Heart left ventricle (tissue), 16 donors: Measurements from ENCODE around the gene COPS9. TPM values are rescaled to one million over a fixed set of nuclear protein-coding genes. Genes with fewer than 3 reads are reported as not detected.
A peak's percentile ranks its signal among the peaks of the same experiment; 100 is the strongest.

ENCODE experiments used
- ATAC-seq, 4 donors: fragments of 200-7000 bp; cut with Tn5 transposase; one replicate each; pipeline ENCODE4 v1.9.1; 2020 to 2022; ENCODE audit warnings: moderate library complexity in 4 of 4, mild to moderate bottlenecking in 3 of 4, moderate number of reproducible peaks in 1 of 4
- DNase-seq, 5 donors: peaks; one replicate each; pipeline ENCODE4 v3.0.0-alpha.2; 2020
- H3K27ac ChIP-seq, 12 donors: fragments of 200-600 bp; sonication (generic) in 4 of 12; one replicate each; pipeline versions ENCODE4 v1.5.0 to v1.8.0; 2016 to 2022; ENCODE audit warnings: mild to moderate bottlenecking in 2 of 12
- H3K27me3 ChIP-seq, 9 donors: fragments of 200-600 bp; sonication (generic) in 2 of 9; one replicate each; pipeline versions ENCODE4 v1.5.1 to v1.8.0; 2016 to 2022; ENCODE audit warnings: mild to moderate bottlenecking in 3 of 9
- H3K36me3 ChIP-seq, 9 donors: fragments of 200-600 bp; sonication (generic) in 2 of 9; one replicate each; pipeline versions ENCODE4 v1.5.0 to v1.8.0; 2018 to 2022; ENCODE audit warnings: mild to moderate bottlenecking in 2 of 9
- H3K4me1 ChIP-seq, 12 donors: fragments of 200-600 bp; sonication (generic) in 4 of 12; one replicate each; pipeline versions ENCODE4 v1.5.0 to v1.8.0; 2016 to 2022; ENCODE audit warnings: mild to moderate bottlenecking in 3 of 12
- H3K4me3 ChIP-seq, 12 donors: fragments of 200-600 bp; sonication (generic) in 4 of 12; one replicate each; pipeline versions ENCODE4 v1.5.0 to v1.8.0; 2017 to 2022; ENCODE audit warnings: mild to moderate bottlenecking in 9 of 12, moderate library complexity in 4 of 12
- H3K9me3 ChIP-seq, 12 donors: fragments of 200-600 bp; sonication (generic) in 4 of 12; one replicate each; pipeline versions ENCODE4 v1.5.0 to v1.8.0; 2016 to 2022; ENCODE audit warnings: mild to moderate bottlenecking in 1 of 12
- POLR2A ChIP-seq, 2 donors: fragments of 450-650 bp; IDR thresholded peaks; one replicate each; pipeline ENCODE4 v1.6.1; 2017; ENCODE audit warnings: antibody characterized with exemption in 2 of 2, mild to moderate bottlenecking in 2 of 2, moderate library complexity in 2 of 2
- WGBS, 4 donors: extraction: QIAGEN DNeasy Blood & Tissue Kit in 2 of 4; methylation state at CpG; one replicate each; pipeline versions ENCODE4 v1.1.5 to v1.1.7; 2013 to 2018; 5-methylcytosine and 5-hydroxymethylcytosine counted together
- intact Hi-C, 10 donors: fragments of 100-400 bp; cut with DNase I; formaldehyde crosslinking; loops; one replicate each; pipeline versions ENCODE4 v1.11.1 to v1.14.2; 2022
- polyA plus RNA-seq, 2 donors: library from polyadenylated mRNA; stranded (reverse); fragments of 200-250 nt; gene quantifications; one replicate each; pipeline ENCODE4 v1.2.3, GENCODE V29; 2013
- total RNA-seq, 9 donors: library from RNA; depleted of rRNA in 2 of 9; stranded (reverse); fragments of >200 nt in 2 of 9; fragmentation: NEBNext Ultra II Directional in 3 of 9; extraction: Animal tissue kit (Norgen Biotek cat#: 25700) in 3 of 9; gene quantifications; one replicate each; pipeline versions ENCODE4 v1.1.0 to v1.2.4, GENCODE V29; 2016 to 2023
- TF ChIP-seq, protein P1 (sequence below), 12 donors: fragments of 200-600 bp; sonication (generic) in 4 of 12; IDR thresholded peaks; one replicate each; pipeline versions ENCODE4 v1.5.0 to v1.8.0; 2018 to 2022; ENCODE audit warnings: antibody characterized with exemption in 12 of 12, mild to moderate bottlenecking in 5 of 12
- donor health status: ischemic (EF 13 %, LVEDD 7.1; RV severe dilation, severe dysfunction).
- donor health status: healthy with polysubstance abuse.
- donor health status: DM: no; HTN: yes; CAD: no.
- donor health status: DM: no; HTN: no; CAD: no.
- donor health status: ischemic (EF 25% LVEDD 6.9; RV normal size, moderate dysfunction).
- donor health status: ischemic (EF 25% LVEDD 5.7; RV mildly dilated, moderate dysfunction).
- donor health status: healthy.
- donor health status: DM: yes; HTN: yes; CAD: no.
- donor health status: ischemic (EF 35%, LVEDD 5.7; RV mildly dilated, moderate dysfunction).
- donor health status: nonischemic (EF 11% LVEDD 7.7; RV severe dilation, severe dysfunction).
- donor health status: DM: yes; HTN: yes; CAD: no.
- donor health status: PGD.
- donor health status: ischemic (EF 29% LVEDD 5.4; RV normal size, mild dysfunction).
- donor health status: nonischemic (EF 23%, LVEDD 6.1; RV moderate dilation, normal function).

Gene COPS9
- total and polyA plus RNA-seq, 11 donors: 130 to 664 (median 178) TPM

DNA sequence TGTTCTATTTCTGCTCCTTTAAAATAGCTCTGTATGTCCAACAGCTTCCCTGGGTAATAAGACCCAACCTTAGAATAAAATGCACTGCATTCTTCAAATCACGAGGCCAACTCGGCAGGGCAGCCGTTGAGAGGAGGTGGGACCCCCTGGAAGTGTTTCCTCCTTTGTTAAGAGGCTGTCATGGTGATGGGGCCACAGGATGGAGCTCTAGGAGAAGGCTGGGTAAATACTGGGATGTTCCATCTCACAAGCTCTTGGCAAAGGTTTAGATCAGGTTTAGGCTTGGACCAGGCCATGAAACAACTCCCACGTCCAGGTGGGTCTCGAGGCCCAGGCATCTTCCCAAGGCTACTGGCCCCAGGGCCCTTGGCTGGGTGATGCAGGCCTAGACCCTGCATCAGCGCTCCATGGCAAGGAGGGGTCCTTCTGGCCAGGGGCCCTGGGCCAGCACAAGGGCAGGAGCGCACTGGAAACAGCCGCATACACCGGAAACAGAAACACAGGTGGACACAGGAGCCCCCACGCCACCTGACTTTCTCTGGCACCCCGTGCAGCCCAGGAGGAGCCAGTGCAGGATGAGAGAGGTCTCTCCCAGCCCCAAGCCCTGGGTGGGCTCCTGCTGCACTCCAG is 43.2 kb upstream of the COPS9 start:
- no peaks in the 10 kb centered on the region for H3K36me3 ChIP-seq
- H3K4me3 ChIP-seq: no peak overlapping the region
- no peak overlapping the region for H3K27ac ChIP-seq
- DNase-seq (peak in 1 of 5 donors; percentile 38), ATAC-seq (no peak)
- H3K27me3 ChIP-seq: peaks cover 0 to 39% (median 7%) of the 10 kb centered on the region in 9 donors
- intact Hi-C loops: no loop called here
- WGBS, 4 donors: 55 to 82% (median 77%) methylated on average over 4 to 11 of the region's 11 CpGs
- no peaks in the 10 kb centered on the region for H3K4me1 ChIP-seq
- TF ChIP-seq, protein P1, sequence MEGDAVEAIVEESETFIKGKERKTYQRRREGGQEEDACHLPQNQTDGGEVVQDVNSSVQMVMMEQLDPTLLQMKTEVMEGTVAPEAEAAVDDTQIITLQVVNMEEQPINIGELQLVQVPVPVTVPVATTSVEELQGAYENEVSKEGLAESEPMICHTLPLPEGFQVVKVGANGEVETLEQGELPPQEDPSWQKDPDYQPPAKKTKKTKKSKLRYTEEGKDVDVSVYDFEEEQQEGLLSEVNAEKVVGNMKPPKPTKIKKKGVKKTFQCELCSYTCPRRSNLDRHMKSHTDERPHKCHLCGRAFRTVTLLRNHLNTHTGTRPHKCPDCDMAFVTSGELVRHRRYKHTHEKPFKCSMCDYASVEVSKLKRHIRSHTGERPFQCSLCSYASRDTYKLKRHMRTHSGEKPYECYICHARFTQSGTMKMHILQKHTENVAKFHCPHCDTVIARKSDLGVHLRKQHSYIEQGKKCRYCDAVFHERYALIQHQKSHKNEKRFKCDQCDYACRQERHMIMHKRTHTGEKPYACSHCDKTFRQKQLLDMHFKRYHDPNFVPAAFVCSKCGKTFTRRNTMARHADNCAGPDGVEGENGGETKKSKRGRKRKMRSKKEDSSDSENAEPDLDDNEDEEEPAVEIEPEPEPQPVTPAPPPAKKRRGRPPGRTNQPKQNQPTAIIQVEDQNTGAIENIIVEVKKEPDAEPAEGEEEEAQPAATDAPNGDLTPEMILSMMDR (IDR thresholded peaks at IDR 0.05): no peak
- no peak for TF ChIP-seq POLR2A (IDR thresholded peaks at IDR 0.05)
- H3K9me3 ChIP-seq: no peaks in the 10 kb centered on the region

DNA sequence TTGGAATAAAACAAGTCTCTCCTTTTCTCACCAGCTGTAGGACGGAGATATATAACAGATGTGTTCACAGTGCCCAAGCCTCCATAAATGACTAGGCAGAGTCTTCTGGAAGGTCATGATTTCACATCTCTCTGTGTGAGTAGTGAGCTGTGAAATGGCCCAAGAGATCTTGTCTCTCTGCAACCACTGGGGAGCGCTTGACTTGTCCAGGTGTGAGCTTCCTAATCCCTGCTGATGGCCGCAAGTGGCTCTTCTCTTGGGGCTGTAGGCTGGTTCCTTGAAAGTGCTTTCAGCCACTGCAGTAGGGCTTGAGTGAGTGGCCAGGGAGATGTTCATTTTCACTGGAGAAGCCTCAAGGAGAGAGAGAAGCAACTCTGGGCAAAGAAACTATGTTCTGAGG is 42.5 kb upstream of the COPS9 start:
- Histone ChIP-seq H3K27ac (no peak overlapping the region), H3K36me3 (no peaks in the 10 kb centered on the region), H3K4me1 (no peaks in the 10 kb centered on the region), H3K4me3 (no peak overlapping the region), H3K9me3 (no peaks in the 10 kb centered on the region), H3K27me3 (peaks cover 0 to 42% (median 7%) of the 10 kb centered on the region in 9 donors)
- peak in 1 of 5 donors; percentile 7 for DNase-seq
- no peak for TF ChIP-seq POLR2A (IDR thresholded peaks at IDR 0.05)
- TF ChIP-seq, protein P1 (IDR thresholded peaks at IDR 0.05): no peak
- no peak for ATAC-seq
- intact Hi-C loops: no loop called here
- WGBS, 4 donors: 71 to 89% (median 83%) methylated on average over 3 of the region's 3 CpGs

DNA sequence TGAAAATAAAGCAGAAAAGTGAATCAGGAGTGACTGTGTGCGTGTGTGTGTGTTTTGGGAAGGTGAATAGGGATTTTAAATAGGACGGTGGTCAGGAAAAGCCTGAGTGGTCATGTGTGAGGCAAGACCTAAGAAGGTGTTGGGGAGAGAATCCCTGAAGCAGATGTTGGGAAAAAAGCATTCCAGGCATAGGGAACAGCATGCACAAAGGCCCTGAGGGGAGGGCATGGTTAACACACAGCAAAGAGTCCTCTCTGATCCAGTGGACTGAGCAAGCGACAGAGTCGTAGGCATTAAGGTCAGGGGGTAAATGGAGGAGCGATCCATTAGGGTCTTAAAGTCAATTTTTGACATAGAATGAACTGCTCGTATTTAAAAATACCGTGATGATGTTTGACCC is 38.4 kb upstream of the COPS9 start:
- ATAC-seq (no peak), DNase-seq (no peak)
- intact Hi-C loops: no loop called here
- Histone ChIP-seq H3K4me3 (no peak overlapping the region), H3K27ac (no peak overlapping the region), H3K36me3 (no peaks in the 10 kb centered on the region), H3K4me1 (no peaks in the 10 kb centered on the region), H3K27me3 (peaks cover 0 to 37% (median 3%) of the 10 kb centered on the region in 9 donors), H3K9me3 (no peaks in the 10 kb centered on the region)
- TF ChIP-seq POLR2A (IDR thresholded peaks at IDR 0.05): no peak
- TF ChIP-seq, protein P1 (IDR thresholded peaks at IDR 0.05): no peak
- 66 to 75% (median 69%) methylated on average over 7 of the region's 7 CpGs for WGBS, 4 donors

DNA sequence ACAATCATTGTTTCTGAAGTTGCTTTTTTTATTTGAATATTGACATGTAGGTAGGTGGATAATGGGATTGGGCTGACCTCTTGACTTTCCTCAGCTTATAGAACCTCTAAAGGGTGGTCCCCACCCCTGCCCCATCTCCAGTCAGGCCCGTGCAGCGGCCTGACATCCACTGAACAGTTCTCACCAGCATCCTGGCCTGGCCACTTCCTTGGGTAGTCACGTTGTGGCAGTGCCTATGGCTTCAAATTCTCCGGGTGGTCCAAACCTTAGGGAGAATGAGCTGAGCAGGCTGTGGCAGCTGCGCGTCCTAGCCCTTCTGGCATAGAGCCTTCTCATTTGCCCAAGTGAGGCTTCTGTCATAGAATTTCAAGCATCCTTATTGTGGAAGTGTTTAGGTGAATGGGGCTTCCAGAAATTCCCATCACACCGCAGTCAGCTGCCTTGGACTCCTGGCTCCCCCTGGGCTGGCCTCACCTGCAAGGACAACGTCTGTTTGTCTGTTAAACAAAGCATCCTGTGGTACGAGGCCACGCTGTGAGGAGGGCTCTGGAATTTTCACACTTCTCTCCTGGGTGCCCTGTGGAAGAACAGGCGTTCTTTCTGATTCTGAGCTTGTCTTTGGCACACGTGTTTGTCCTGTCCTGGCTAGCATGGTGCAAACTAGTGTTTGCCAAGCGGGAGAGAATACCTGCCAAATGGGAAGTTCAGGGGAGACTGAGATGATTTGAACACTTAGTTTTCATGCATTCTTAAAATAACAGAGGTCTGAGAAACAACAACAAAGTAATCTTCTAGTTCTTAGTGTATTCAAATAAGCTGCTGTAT is 36.2 kb upstream of the COPS9 start:
- DNase-seq: peak in 1 of 5 donors; percentile 3
- ATAC-seq: no peak
- intact Hi-C loops: no loop called here
- no peak overlapping the region for H3K27ac ChIP-seq
- no peaks in the 10 kb centered on the region for H3K4me1 ChIP-seq
- TF ChIP-seq, protein P1 (IDR thresholded peaks at IDR 0.05): no peak
- no peak for TF ChIP-seq POLR2A (IDR thresholded peaks at IDR 0.05)
- no peak overlapping the region for H3K4me3 ChIP-seq
- no peaks in the 10 kb centered on the region for H3K9me3 ChIP-seq
- H3K36me3 ChIP-seq: no peaks in the 10 kb centered on the region
- 82 to 84% (median 84%) methylated on average over 13 of the region's 13 CpGs for WGBS, 4 donors
- H3K27me3 ChIP-seq: peaks cover 0 to 17% (median 0%) of the 10 kb centered on the region in 9 donors
